ENCODE results near the gene MRI1.
"Not testable (repeated sequence)": the region's sequence is repeated elsewhere in the genome, so short reads cannot be mapped to it uniquely, and the experiment has no call there.

The MRI1 gene

DNA sequence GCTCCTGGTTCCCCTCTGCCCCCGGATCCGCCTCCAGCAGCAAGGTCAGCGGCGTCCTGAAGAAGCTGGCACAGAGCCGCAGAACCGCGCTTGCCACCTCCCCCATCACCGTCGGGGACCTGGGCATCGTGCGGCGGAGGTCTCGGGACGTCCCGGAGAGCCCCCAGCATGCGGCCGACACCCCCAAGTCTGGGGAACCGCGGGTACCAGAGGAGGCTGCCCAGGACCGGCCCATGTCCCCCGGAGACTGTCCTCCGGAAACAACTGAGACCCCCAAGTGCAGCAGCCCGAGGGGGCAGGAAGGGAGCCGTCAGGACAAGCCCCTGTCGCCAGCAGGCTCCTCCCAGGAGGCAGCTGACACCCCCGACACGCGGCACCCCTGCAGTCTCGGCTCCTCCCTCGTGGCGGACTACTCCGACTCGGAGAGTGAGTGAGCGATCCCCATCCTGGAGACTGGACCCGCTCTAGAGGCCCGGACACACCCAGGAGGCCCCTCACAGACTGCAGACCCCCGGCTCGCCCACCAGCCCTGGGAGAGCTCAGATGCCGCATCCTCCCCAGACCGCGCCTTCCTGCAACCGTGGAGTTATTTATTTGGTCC, 1.6 kb upstream of the MRI1 start:
- DNase-seq, result no peak

DNA sequence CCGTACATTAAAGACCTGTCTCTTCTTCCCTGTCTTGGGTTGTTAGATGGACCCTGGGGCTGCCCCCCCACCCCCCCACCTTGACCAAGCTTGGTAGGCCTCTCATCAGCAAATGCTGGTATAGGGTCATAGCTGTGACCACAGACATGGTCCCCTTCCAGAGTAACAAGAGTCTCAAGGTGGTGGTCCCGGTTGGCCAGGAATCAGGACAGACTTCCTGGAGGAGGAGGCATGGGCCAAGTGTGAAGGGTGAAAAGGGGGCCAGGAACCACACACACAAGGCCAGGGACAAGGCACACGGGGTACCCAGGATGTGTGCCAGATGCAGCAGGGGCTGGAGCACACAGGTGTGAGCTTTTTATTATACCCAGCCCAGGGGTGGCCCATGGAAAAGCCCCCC, 1.1 kb upstream of the MRI1 start:
- DNase-seq, result no peak

DNA sequence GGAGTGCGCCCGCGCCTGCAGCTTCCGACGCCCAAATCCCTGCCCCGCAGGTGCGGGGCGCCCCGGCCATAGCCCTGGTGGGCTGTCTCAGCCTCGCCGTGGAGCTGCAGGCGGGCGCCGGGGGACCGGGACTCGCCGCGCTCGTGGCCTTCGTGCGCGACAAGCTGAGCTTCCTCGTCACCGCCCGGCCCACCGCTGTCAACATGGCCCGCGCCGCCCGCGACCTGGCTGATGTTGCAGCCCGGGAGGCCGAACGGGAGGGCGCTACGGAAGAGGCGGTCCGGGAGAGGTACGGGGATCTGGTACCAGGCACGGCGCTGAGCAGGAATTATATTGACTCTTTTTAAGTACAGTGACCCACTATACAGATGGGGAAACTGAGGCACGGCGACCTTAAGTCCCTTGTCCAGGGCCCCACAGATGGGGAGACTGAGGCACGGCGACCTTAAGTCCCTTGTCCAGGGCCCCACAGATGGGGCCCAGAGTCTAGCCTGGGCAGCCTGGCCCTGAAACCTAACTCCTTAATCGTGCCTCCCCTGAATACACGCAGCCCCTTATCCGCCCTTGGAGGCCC, 586 bp downstream of the MRI1 start:
- peak in 1 of 2 donors; percentile 27 for DNase-seq

DNA sequence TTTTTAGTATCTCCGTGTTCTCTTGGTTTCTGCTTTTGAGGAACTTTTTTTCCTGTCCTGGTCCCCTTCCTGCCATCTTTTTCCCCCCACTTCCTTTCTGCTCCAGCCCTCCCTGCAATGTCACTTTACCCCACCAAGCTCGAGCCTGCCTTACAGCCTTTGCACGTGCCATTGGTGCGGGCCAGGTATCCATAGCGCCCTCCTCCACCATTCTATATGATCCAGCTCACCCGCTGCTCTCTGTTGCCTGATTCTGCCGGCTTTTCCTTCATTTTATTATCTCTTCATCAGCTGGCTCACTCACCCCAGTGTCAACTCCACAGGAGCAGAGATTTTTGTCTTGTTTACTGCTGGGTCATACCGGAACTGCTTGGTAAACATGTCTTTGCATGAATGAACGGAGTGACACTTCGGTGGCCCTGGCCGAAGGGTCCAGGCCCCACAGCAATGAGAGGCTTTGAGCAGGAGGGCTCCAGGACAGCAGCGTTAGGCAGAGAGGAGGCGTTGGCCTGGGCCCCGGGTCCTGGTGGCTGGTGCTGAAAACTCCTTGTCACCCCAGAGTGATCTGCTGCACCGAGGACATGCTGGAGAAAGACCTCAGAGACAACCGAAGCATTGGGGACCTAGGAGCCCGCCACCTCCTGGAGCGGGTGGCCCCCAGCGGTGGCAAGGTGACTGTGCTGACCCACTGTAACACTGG, 1.2 kb downstream of the MRI1 start:
- no peak for DNase-seq

DNA sequence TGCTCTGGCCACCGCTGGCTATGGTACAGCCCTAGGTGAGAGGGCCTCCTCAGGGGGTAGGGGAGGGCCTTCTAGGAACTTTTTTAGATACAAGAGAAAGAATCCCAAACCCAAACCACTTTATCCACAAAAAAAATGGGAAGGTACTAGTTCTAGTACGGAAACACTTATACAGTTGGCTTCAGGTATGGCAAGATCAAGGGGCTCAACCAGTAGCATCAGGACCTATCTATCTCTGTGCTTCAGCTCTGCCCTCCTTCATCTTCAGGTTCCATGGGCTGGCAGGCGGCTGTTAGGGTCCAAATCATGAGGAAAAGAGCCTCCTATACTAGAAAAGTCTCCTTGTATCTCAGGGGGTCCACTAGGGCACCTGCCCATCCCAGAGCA, 1.8 kb downstream of the MRI1 start:
- no peak for DNase-seq

DNA sequence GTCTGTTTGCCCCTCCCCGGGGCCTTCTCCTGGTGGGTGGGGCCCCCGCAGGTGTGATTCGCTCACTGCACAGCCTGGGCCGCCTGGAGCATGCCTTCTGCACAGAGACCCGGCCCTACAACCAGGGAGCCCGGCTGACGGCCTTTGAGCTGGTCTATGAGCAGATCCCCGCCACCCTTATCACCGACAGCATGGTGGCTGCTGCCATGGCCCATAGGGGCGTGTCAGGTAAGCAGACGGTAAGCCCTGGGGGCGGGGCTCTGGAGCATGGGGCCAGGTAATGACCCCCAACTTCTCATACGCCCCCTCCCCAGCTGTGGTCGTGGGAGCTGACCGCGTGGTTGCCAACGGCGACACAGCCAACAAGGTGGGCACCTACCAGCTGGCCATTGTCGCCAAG, 4.2 kb downstream of the MRI1 start:
- DNase-seq, result no peak

DNA sequence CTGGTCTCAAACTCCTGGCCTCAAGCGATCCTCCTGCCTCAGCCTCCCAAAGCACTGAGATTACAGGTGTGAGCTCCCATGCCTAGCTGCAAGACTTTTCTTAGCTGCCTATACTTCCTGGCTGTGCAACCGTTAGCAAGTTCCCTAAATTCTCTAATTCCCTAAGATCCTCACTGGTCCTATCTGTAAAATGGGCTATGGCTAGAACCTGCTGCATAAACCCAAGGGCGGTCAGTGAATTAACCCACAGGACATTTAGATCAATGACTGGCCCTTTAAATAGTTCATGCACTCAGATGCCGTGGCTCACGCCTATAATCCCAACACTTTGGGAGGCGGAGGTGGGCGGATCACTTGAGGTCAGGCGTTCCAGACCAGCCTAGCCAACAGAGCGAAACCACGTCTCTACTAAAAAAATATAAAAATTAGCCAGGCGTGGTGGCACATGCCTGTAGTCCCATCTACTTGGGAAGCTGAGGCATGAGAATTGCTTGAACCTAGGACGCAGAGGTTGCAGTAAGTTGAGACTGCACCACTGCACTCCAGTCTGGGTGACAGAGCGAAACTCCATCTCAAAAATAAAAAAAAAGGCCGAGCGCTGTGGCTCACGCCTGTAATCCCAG, 5.8 kb downstream of the MRI1 start:
- no peak for DNase-seq

DNA sequence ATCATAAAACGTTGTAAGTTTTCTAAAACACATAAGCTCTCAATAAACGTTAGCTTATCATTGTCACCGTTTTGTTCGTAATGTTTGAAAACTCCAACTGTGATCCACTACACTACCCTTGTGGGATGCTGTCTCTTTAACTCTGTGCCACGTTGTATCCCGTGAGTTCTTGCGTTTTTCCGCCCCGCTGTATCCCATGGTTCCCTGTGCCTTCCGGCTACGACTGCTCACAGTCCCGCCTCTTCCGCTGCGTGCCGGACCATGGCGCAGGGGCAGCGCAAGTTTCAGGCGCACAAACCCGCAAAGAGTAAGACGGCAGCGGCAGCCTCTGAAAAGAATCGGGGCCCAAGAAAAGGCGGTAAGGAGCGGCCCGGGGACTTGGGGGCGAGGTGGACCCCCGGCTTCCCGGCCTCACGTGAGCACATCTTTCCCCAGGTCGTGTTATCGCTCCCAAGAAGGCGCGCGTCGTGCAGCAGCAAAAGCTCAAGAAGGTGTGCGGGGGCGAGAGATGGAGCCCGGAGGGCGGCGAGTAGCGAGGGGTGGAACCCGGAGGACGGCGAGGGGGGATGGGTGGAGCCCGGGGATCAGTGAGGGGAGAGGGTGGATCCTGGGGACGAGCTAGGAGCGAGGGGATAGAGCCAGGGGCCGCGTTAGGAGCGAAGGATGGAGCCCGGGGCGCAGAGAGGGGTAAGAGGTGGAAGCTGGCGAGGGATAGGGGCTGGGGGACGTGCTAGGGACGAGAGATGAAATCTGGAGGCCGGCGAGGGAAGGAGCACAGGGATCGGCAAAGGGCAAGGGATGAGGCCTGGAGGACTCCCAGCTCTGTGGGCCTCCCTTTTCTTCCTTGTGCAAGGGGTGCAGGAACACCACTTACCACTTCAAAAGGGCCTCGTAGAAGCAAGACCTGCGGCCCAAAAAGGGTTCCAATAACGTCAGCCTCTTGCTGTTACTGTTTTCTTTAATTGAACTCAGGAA, 10.2 kb downstream of the MRI1 start, which contains the start of gene C19orf53:
Gene C19orf53, plus strand, starts transcription at position 240 of the 975 bp plus-strand sequence. Its CDS starts 22 bp downstream, at position 262.
- DNase-seq, result peak; percentile 86 to 95

DNA sequence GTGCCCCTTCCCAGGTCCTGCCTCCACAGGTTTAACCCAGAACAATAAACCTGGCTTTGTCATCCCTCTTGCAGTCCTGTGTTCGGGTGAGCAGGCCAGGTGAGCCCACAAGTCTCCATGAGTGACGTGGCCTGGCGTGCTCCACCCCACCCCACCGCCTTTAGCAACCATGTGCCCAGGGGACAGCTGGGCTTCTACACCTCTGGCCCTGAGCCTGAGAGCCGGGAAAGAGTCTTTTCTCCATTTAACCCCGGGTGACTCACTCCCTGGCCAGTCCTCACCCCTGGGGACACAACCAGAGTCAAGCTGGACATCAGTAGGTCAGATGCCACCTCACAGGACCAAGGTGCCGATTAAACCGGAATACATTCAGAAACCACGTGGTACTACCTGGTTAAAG, 14.1 kb downstream of the MRI1 start:
- DNase-seq, result no peak

DNA sequence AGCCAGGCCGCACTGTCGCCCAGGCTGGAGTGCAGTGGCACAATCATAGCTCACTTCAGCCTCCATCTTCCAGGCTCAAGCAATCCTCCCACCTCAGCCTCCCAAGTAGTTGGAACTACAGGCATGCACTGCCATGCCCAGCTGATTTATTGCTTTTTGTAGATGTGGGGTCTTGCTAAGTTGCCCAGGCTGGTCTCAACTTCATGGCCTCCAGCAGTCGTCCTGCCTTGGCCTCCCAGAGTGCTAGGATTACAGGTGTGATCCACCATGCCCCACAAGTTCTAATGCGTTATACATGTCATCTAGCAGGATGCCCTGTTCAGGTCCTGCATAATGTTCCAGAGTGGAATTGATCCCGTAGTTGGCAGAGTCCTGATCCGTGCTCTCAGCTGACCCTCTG, 14.5 kb downstream of the MRI1 start:
- no peak for DNase-seq

DNA sequence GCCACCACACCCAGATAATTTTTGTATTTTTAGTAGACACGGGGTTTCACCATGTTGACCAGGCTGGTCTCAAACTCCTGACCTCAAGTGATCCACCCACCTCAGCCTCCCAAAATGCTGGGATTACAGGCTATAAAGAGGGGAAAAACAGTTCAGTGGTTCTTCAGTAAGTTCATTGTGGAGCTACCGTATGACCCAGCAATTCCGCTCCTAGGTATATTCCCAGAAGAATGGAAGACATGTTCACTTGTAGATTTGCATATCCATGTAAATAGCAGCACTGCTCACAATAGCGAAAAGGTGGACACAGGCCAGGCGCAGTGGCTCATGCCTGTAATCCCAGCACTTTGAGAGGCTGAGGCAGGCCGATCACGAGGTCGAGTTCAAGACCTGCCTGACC, 15.5 kb downstream of the MRI1 start:
- not testable (repeated sequence) for DNase-seq

DNA sequence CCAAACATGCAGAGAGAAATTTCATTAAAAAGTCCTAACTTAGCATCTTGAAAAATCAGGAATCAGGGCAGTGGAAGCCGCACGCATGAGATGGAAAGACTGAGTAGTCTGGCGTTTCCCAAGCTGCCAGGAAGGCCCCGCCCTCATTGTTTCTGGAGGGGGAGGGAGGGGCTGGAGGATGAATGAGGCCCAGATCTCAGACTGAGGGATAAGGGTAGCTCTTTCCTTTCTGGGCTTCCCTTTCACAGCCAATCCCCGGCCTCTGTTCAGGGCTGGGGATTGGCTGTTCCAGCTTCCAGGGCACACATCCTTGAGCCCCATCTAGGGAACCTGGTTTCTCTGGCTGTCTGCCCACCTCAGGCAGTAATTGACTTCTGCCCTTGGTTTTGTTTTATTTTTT, 17.2 kb downstream of the MRI1 start:
- DNase-seq, result no peak

DNA sequence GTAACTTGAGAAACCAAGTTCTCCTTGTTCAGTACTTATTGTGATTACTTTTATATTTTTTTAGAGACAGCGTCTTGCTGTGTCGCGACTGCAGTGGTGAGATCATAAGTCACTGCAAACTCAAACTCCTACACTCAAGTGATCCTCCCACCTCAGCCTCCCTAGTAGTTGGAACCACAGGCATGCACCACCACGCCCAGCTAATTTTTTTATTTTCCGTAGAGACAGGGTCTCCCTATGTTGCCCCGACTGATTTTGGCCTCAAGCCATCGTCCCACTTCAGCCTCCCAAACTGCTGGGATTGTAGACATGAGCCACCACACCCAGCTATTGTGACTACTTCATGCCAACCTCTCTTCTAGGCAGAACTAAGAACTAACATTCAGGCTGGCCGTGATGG, 18.2 kb downstream of the MRI1 start:
- DNase-seq, result no peak

DNA sequence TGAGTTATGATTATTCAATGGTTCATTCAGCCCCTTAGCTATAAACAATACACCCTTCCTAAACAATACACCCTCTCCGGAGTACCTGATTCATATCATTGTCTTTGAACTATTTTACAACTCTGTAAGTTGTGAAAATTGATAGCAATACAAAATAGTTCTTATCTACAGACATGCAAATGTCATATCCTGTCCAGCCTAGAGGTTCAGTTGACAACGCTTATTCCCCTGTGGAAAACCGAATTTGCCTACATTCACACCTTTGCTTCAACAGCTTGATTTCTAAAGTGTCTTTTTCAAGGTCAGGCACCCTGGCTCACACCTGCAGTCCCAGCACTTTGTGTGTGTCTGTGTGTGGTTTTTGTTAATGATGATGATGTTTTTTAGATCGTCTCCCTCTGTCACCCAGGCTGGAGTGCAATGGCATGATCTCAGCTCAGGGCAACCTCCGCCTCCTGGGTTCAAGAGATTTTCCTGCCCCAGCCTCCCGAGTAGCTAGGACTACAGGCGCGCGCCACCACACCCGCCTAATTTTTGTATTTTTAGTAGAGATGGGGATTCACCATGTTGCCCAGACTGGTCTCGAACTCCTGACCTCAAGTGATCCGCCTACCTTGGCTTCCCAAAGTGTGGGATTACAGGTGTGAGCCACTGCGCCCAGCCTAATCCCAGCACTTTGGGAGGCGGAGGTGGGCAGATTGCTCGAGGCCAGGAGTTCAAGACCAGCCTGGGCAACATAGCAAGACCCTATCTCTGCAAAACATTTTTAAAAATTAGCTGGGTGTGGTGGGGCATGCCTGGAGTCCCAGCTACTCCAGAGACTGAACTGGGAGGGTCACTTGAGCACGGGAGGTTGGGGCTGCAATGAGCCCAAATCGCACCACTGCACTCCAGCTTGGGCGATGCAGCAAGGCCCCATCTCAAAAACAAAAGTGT, 19.5 kb downstream of the MRI1 start:
- DNase-seq, result no peak

DNA sequence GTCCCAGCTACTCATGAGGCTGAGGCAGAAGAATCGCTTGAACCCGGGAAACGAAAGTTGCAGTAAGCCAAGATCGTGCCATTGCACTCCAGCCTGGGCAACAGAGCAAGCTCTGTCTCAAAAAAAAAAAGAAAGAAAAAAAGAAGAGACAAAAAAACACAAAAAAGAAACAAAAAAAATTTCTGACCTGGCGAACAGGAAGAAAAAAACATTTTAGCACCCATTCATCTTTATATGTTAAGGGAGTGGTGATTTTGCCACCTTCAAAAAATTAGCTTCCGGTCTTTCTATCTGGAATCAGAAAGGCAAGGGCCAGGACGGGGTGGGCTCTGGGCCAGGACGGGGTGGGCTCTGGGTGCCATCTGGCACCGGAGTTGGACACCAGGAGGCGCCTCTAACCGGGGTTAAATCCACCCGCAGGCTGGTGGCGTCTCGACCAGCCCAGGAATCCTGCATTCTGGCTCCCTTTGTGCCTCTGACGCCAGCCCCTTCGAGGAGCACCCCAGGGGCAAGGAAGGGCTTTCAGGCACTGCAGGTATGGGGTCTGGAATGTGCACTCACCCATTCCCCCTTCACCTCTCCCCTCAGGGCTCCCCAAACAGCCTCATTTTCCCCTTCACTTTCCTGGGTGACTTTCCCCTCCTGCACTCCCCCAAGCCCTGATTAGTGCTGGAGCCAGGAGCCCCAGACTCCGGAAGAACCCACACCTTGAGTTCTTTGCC, 20.6 kb downstream of the MRI1 start:
- DNase-seq, result peak in 1 of 2 donors; percentile 74

DNA sequence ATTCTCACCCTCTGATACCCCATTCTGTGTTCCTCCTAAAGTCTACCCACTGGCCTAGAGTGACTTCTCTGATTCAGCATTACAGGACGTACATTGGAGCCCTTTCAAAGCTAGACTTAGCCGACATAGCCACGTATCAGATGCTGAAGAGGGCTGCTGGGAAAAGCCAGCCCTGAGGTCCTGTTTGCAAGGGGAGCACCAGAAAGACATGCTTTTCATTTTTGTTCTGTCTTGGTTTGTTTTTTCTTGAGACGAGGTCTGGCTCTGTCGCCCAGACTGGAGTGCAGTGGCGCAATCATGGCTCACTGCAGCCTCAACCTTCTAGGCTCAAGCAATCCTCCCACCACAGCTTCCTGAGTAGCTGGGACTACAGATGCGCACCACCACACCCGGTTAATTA, 24.7 kb downstream of the MRI1 start:
- peak in 1 of 2 donors; percentile 24 for DNase-seq

DNA sequence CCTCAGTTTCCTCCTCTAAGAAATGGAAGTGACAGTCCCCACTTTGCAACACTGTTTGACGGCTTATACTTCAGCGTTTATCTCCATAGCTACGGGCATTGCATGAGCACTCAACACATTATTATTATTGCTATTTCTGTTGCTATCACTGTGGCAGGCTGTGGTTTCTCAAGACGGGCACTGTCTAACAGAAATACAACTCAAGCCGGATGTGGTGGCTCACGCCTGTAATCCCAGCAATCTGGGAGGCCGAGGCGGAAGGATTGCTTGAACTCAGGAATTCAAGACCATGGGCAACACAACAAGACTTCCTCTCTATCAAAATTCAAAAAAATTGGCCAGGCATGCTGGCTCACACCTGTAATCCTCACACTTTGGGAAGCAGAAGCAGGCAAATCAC, 26.0 kb downstream of the MRI1 start:
- peak; percentile 44 to 46 for DNase-seq

DNA sequence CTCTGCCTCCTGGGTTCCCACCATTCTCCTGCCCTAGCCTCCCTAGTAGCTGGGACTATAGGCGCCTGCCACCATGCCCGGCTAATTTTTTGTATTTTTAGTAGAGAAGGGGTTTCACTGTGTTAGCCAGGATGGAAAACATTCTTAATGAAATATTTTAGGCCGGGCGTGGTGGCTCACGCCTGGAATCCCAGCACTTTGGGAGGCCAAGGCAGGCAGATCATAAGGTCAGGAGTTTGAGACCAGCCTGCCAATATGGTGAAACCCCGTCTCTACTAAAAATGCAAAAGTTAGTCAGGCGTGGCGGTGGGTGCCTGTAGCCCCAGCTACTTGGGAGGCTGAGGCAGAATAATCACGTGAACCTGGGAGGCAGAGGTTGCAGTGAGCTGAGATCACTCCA, 29.0 kb downstream of the MRI1 start:
- DNase-seq, result not testable (repeated sequence)

DNA sequence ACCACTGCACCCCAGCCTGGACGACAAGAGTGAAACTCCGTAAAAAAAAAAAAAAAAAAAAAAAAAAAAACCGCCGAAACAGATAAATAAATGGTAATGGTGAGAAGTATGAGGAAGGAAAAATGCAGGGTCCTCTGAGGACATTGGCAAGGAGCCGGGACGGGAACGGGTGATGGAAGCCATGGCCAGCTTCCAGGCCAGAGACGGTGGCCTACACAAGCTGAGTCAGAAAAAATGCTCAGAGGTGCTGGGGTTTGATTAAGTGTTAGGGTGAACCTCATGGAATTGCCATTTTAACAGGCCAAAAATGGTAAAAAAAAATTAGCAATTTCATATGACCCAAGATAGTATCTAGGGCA, 30.1 kb downstream of the MRI1 start:
- DNase-seq, result no peak

DNA sequence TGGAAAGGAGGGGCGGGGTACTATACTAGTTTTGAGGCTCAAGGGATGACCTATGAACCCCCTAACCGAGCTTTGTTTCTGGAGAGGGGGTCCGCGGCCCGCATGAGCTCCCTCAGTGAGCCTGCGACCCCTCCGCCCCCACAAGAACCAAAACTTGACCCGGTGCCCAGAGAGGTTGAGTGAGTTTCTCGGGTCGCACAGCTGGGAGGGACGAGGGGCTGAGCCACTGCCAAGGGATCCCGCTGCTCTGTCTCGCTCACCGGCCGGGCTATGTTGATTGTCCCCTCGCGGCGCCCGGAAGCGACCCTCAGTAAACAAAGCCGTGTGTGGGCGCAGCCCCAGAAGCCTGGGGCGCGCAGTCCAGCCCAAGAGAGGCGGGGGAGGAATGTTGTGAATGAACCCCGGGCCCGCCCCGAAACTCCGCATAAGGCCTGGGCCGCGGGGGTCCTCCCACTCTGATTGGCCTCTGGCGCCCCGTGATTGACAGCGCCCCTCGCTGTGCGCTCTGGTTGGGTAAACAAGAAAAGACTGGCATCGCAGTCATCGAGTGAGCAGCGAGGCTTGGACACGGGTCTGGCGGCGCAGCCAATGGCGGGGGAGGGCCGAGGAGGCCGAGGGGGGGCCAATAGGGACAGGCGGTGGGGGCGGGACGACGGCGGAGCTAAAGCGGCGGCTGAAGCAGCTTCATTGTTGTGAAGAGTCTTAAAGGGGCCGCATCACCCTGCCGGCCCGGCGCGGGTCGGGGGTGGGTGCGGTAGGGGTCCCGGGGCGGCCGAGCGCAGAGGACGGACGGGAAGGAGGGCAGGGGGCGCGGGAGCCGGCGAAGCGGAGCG, 30.7 kb downstream of the MRI1 start, which contains the start of gene ZSWIM4:
Gene ZSWIM4, plus strand, starts transcription at position 687 of the 833 bp plus-strand sequence. CDS start 206 bp downstream, outside the sequence.
- DNase-seq, result peak; percentile 98 to 99
